ENCODE data around the gene RAB3GAP2.
"Not testable (repeated sequence)": the region's sequence is repeated elsewhere in the genome, so short reads cannot be mapped to it uniquely, and the experiment has no call there.

Gene RAB3GAP2

DNA sequence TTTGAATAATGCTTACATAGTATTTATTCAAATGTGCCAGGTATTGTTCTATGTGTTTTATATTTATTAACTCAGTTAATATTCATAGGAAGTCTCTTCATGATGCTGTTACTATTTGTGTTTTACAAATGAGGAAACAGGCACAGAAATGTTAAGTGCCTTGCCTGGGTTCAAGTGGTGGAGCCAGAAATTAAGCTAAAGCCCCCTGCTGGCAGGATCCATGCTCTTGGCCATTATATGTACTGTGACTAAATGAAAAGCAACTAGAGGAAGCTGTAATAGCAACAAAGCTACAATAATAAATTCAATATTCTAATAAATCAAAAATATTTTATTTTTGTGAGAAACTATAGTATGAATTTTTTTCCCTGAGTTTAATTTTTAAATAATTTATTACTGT lies 148.4 kb downstream of the RAB3GAP2 start:
- H3K4me3 ChIP-seq = no peak overlapping the region
- TF ChIP-seq FOXP2 (optimal IDR thresholded peaks at IDR 0.05; ENCODE audit: control extremely low read depth, extremely low read length, insufficient read depth) = no peak
- no peak for TF ChIP-seq EZH2 (IDR thresholded peaks at IDR 0.05)
- no peak for TF ChIP-seq POLR2AphosphoS5 (IDR thresholded peaks at IDR 0.05; ENCODE audit: borderline replicate concordance, low read depth, low read length)
- no peak for DNase-seq (ENCODE audit: low read depth, low spot score)
- H3K9me3 ChIP-seq (ENCODE audit: low read depth, low read length) = no peaks in the 10 kb centered on the region
- H3K27ac ChIP-seq = no peak overlapping the region
- no peak overlapping the region for H3K9ac ChIP-seq (ENCODE audit: insufficient read length)
- H3K36me3 ChIP-seq (ENCODE audit: insufficient read depth, low read length) = peaks cover 25% of the 10 kb centered on the region

DNA sequence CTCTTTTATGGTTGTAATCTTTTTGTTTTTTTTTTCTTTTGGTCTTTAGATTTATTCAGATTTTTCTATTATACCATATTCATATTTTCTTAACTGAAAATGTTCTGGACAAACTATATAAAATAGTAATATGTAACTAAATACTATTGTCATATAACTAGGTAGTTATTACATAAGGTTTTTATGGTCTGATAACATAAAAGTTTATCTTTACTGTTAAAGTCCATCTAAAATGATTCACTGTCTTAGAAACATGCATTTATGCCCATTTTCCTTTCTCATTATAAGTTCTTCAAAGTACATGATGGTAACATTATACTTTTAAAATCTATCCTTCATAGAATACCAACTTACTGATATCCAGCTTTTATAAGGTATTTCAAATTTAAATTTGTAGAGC lies 149.2 kb downstream of the RAB3GAP2 start:
- Histone ChIP-seq H3K36me3 (ENCODE audit: insufficient read depth, low read length) (peaks cover 18% of the 10 kb centered on the region), H3K9ac (ENCODE audit: insufficient read length) (no peak overlapping the region), H3K4me3 (no peak overlapping the region), H3K27ac (no peak overlapping the region), H3K9me3 (ENCODE audit: low read depth, low read length) (no peaks in the 10 kb centered on the region)
- DNase-seq (ENCODE audit: low read depth, low spot score) = no peak
- TF ChIP-seq POLR2AphosphoS5 (IDR thresholded peaks at IDR 0.05; ENCODE audit: borderline replicate concordance, low read depth, low read length) (no peak), FOXP2 (optimal IDR thresholded peaks at IDR 0.05; ENCODE audit: control extremely low read depth, extremely low read length, insufficient read depth) (no peak), EZH2 (IDR thresholded peaks at IDR 0.05) (no peak)

DNA sequence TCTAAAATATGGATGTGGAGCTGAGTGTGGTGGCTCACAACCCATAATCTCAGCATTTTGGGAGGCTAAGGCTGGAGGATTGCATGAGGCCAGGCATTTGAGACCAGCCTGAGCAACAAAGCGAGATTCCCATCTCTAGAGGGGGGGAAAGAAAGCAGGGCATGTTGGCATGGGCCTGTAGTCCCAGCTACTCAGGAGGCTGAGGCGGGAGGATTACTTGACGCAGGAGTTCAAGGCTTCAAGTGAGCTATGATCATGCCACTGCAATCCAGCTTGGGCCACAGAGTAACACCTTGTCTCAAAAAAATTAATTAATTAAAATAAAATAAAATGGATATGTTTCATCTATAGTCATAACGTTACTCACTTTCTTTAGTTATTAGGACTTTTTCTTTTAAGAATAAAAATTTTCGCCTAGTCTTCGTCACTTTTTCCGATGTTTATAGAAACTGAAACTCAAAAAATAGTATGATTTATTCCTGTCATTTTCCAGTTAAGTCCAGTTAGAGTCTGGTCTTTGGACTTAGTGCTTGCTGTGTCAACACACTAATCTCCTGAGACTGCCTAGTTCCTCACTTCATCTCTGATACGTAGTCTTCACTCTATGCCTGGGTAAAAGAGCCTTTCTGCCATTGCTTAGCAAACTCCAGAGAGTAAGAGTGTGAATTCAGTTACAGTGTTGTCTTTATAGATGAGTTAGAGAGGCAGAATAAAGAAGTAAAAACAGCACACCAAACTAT lies 150.3 kb downstream of the RAB3GAP2 start:
- no peak overlapping the region for H3K27ac ChIP-seq
- no peak overlapping the region for H3K4me3 ChIP-seq
- peaks cover 14% of the 10 kb centered on the region for H3K36me3 ChIP-seq (ENCODE audit: insufficient read depth, low read length)
- H3K9ac ChIP-seq (ENCODE audit: insufficient read length) = no peak overlapping the region
- DNase-seq (ENCODE audit: low read depth, low spot score) = no peak
- H3K9me3 ChIP-seq (ENCODE audit: low read depth, low read length) = no peaks in the 10 kb centered on the region
- no peak for TF ChIP-seq POLR2AphosphoS5 (IDR thresholded peaks at IDR 0.05; ENCODE audit: borderline replicate concordance, low read depth, low read length)
- no peak for TF ChIP-seq EZH2 (IDR thresholded peaks at IDR 0.05)
- TF ChIP-seq FOXP2 (optimal IDR thresholded peaks at IDR 0.05; ENCODE audit: control extremely low read depth, extremely low read length, insufficient read depth) = no peak

DNA sequence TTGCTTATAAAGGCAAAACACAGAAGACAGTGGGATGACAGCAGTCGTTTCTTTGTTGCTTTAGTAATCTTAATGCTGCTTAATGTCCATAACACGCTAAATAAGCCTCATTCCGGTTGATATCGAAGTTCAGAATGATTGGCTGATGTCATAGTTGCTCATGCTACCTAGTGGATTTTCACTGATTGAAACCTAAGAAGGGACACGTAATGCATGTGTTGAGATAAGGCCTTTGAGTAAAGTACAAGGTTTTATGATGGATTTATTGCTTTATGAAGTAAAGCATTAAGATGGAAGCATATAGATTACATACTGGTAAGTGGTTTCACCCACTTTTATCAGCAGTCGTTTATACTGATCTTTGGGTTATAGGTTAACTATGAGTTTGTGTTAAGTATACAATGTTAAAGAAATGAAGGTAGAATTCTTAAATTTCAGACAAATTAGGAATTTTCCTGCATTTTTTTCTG lies 153.2 kb downstream of the RAB3GAP2 start:
- Histone ChIP-seq H3K36me3 (ENCODE audit: insufficient read depth, low read length) (peaks cover 29% of the 10 kb centered on the region), H3K9me3 (ENCODE audit: low read depth, low read length) (no peaks in the 10 kb centered on the region), H3K4me3 (no peak overlapping the region), H3K9ac (ENCODE audit: insufficient read length) (no peak overlapping the region), H3K27ac (no peak overlapping the region)
- TF ChIP-seq EZH2 (IDR thresholded peaks at IDR 0.05) (no peak), FOXP2 (optimal IDR thresholded peaks at IDR 0.05; ENCODE audit: control extremely low read depth, extremely low read length, insufficient read depth) (no peak), POLR2AphosphoS5 (IDR thresholded peaks at IDR 0.05; ENCODE audit: borderline replicate concordance, low read depth, low read length) (no peak)
- no peak for DNase-seq (ENCODE audit: low read depth, low spot score)

DNA sequence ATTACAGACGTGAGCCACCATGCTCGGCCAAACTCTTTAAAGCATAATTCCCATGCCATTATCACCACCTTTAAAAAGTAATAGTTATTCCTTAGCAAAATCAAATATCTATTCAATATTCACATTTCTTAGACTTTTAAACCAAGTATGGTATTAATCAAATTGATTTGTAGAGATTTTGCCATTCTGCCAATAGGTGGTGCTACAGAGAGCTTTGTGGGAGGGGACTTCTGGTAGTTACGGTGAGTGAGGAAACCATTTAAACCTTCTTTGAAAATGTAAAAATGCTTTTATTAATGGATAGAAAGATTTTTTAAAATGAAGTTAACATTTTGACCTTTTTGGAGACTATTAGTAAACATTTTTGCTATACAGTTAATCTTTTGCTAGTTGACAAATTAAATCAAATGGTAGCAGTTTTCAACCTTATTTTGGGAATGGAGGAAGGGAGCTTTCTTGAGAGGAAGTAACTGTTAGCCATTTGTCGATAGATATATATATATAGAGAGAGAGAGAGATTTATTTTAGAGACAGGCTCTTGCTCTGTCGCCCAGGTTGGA lies 159.0 kb downstream of the RAB3GAP2 start:
- H3K36me3 ChIP-seq (ENCODE audit: insufficient read depth, low read length) = peaks cover 55% of the 10 kb centered on the region

DNA sequence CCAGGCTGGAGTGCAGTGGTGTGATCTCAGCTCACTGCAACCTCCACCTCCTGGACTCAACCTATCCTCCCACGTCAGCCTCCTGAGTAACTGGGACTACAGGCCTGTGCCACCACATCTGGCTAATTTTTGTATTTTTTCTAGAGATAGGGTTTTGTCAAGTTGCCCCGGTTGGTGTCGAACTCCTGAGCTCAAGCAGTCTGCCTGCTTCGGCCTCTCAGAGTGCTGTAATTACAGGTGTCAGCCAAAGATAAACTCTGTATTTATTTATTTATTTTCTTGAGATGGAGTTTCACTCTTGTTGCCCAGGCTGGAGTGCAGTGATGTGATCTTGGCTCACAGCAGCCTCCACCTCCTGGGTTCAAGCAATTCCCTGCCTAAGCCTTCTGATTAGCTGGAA lies 159.7 kb downstream of the RAB3GAP2 start:
- DNase-seq (ENCODE audit: low read depth, low spot score); H3K4me3 ChIP-seq; H3K9ac ChIP-seq (ENCODE audit: insufficient read length); H3K9me3 ChIP-seq (ENCODE audit: low read depth, low read length); H3K27ac ChIP-seq: not testable (repeated sequence)
- peaks cover 56% of the 10 kb centered on the region for H3K36me3 ChIP-seq (ENCODE audit: insufficient read depth, low read length)

More for the DNA sequence above, 159.0 kb downstream of the RAB3GAP2 start:
- H3K27ac ChIP-seq = no peak overlapping the region
- H3K9me3 ChIP-seq (ENCODE audit: low read depth, low read length) = no peaks in the 10 kb centered on the region
- no peak for TF ChIP-seq POLR2AphosphoS5 (IDR thresholded peaks at IDR 0.05; ENCODE audit: borderline replicate concordance, low read depth, low read length)
- TF ChIP-seq FOXP2 (optimal IDR thresholded peaks at IDR 0.05; ENCODE audit: control extremely low read depth, extremely low read length, insufficient read depth) = no peak
- no peak for TF ChIP-seq EZH2 (IDR thresholded peaks at IDR 0.05)
- H3K4me3 ChIP-seq = no peak overlapping the region
- no peak overlapping the region for H3K9ac ChIP-seq (ENCODE audit: insufficient read length)
- DNase-seq (ENCODE audit: low read depth, low spot score) = no peak

DNA sequence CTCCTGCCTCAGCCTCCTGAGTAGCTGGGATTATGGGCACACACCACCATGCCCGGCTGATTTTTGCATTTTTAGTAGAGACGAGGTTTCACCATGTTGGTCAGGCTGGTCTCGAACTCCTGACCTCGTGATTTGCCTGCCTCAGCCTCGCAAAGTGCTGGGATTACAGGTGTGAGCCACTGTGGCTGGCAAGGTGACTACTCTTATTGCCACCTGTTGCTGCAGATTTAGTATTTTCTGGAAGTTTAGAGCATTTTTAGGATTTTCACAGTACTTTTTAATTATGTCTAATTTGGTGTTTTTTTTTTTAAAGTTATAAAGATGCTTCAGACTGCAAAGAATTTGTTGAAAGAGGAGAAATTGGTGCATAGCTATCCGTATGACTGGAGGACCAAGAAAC lies 161.8 kb downstream of the RAB3GAP2 start:
- not testable (repeated sequence) for DNase-seq (ENCODE audit: low read depth, low spot score); H3K9ac ChIP-seq (ENCODE audit: insufficient read length); H3K27ac ChIP-seq; H3K9me3 ChIP-seq (ENCODE audit: low read depth, low read length); H3K4me3 ChIP-seq
- H3K36me3 ChIP-seq (ENCODE audit: insufficient read depth, low read length) = peaks cover 60% of the 10 kb centered on the region

DNA sequence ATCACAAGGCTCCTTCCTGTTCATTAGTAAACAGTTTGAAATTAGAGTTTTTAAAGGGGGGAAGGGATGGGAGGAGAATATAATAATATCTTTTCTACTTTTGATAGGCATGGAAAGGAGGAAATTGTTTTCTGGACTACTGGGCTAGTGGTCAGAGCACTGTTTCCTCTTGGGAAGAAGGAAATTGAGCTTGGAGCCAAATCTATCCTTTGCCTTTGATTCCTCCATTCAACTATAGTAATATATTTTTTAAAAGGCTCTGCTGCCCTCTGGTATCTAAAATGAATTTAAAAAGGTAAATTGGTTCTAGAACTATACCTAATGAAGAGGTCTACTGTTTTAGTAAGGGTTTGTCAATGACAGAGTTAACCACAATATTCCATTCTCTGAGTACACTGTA lies 172.4 kb downstream of the RAB3GAP2 start:
- DNase-seq (ENCODE audit: low read depth, low spot score) = no peak
- Histone ChIP-seq H3K36me3 (ENCODE audit: insufficient read depth, low read length) (peaks cover 64% of the 10 kb centered on the region), H3K4me3 (no peak overlapping the region), H3K9me3 (ENCODE audit: low read depth, low read length) (no peaks in the 10 kb centered on the region), H3K27ac (no peak overlapping the region), H3K9ac (ENCODE audit: insufficient read length) (peak overlapping the region; percentile 35)
- TF ChIP-seq FOXP2 (optimal IDR thresholded peaks at IDR 0.05; ENCODE audit: control extremely low read depth, extremely low read length, insufficient read depth) (no peak), EZH2 (IDR thresholded peaks at IDR 0.05) (no peak), POLR2AphosphoS5 (IDR thresholded peaks at IDR 0.05; ENCODE audit: borderline replicate concordance, low read depth, low read length) (no peak)

Measured in SK-N-MC (cell line).